T-helper 17 cell (primary cell): Measurements from ENCODE around the gene MUC5B. TPM values are rescaled to one million over a fixed set of nuclear protein-coding genes. Genes with fewer than 3 reads are reported as not detected.
"Not testable (repeated sequence)": the region's sequence is repeated elsewhere in the genome, so short reads cannot be mapped to it uniquely, and the experiment has no call there.

Source experiments
- ATAC-seq: fragments of 150-1000 bp; cut with Tn5 transposase; 2 replicates; pipeline ENCODE4 v1.10.0; 2021; ENCODE audit warnings: mild to moderate bottlenecking, moderate library complexity
- DNase-seq, 3 donors: peaks; one replicate each; pipeline versions ENCODE4 v3.0.0 to v3.0.0-alpha.2; 2020 to 2021
- H3K9me3 ChIP-seq: one replicate; pipeline ENCODE4 v1.7.0; 2013; ENCODE audit warnings: low read length, mild to moderate bottlenecking; ENCODE audit not compliant: control insufficient read depth, poor library complexity, severe bottlenecking
- H3K27ac Mint-ChIP-seq: one replicate; pipeline ENCODE4 v1.8.0; 2022; ENCODE audit warnings: mild to moderate bottlenecking, moderate library complexity, mixed read lengths
- H3K27me3 Mint-ChIP-seq: one replicate; pipeline ENCODE4 v1.8.0; 2022; ENCODE audit warnings: mixed read lengths
- H3K36me3 Mint-ChIP-seq: one replicate; pipeline ENCODE4 v1.8.0; 2022; ENCODE audit warnings: low read depth, mixed read lengths
- H3K4me1 Mint-ChIP-seq: one replicate; pipeline ENCODE4 v1.8.0; 2022; ENCODE audit warnings: mild to moderate bottlenecking, mixed read lengths
- H3K4me3 Mint-ChIP-seq: one replicate; pipeline ENCODE4 v1.8.0; 2022; ENCODE audit warnings: mild to moderate bottlenecking, moderate library complexity, mixed read lengths
- total RNA-seq, 4 donors: library from RNA in 2 of 4; stranded (reverse) in 2 of 4; gene quantifications; one replicate each; pipeline ENCODE4 v1.2.3 and lab custom pipeline; 2022 to 2026

MUC5B gene
- total RNA-seq, 2 donors from 2014 or later: not detected

DNA sequence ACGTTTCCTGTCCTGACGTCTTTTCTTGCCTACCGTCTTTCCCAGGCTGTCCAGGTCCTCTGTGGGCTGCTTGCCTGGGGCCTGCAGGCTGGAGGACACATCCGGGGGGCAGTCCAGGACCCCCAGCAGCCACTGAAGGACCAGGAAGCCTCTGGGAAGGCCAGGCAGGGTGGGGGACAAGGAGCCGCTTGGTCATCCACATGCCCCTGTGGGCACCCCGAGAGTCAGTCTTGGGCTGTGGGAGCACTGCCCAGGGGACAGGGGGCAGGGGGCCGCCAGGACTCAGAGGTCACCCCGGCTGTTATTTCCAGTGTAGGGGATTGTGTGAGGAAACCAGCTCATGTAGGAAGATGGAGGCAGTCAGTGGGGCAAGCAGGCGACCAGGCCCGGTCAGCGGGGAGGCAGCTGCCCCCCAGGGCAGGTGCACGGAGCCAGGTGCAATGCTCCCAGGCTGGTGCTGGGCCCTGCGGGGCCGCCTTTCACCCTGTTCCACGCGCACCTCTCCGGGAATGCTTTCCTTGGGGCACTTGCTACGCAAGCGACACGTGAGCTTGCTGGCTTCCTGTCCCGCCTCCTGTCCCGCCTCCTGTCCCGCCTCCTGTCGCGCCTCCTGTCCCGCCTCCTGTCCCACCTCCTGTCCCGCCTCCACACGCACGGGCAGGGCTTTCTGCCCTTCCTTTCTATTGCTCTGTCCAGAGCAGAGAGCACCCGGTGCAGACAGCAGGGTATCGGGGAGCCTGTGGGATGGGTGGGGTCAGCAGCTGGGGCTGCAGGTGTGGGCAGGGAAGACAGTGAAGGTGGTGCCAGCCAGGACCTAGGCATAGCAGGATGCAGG lies 39.5 kb downstream of the MUC5B start:
- Mint-ChIP-seq H3K4me1 (peaks cover 13% of the 10 kb centered on the region), H3K36me3 (no peaks in the 10 kb centered on the region), H3K4me3 (peak overlapping the region; percentile 91), H3K27ac (peak overlapping the region; percentile 59), H3K27me3 (no peaks in the 10 kb centered on the region)
- H3K9me3 ChIP-seq: no peaks in the 10 kb centered on the region
- peak; percentile 89 for ATAC-seq
- peak; percentile 75 to 78 (median 77) for DNase-seq

DNA sequence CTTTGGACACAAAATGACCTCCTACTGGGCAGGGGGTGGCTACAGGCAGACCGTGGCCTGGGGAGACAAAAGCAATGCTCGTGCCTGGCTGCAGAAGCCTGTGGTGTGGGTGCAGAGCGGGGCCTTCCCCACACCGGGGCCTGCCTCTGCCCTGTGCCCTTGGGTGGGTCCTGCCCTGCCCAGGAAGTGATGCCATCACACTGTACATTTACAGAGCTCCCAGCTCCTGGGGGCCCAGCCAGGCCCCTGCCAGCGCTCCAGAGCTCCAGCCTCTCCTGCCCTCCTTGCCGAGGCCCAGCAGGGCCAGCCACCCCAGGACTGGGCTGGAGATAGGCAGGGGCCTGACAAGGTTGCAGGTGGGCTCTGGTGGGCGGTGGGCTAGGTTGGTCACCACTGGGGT lies 40.1 kb downstream of the MUC5B start:
- Mint-ChIP-seq H3K4me1 (peaks cover 13% of the 10 kb centered on the region), H3K27me3 (no peaks in the 10 kb centered on the region), H3K4me3 (peak overlapping the region; percentile 91), H3K36me3 (no peaks in the 10 kb centered on the region), H3K27ac (peak overlapping the region; percentile 59)
- no peaks in the 10 kb centered on the region for H3K9me3 ChIP-seq
- peak; percentile 42 for ATAC-seq
- no peak for DNase-seq

DNA sequence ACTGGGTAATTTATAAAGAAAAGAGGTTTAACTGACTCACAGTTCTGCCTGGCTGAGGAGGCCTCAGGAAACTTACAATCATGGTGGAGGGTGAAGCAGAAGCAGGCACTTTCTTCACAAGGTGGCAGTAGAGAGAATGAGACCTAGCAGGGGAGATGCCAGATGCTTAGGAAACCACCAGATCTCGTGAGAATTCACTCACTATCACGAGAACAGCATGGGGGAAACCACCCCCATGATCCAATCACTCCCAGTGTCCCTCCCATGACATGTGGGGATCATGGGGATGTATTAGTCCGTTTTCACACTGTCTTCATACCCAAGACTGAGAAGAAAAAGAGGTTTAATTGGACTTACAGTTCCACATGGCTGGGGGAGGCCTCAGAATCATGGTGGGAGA lies 41.6 kb downstream of the MUC5B start:
- H3K4me3 Mint-ChIP-seq, DNase-seq, H3K27me3 Mint-ChIP-seq, H3K9me3 ChIP-seq, H3K27ac Mint-ChIP-seq, H3K36me3 Mint-ChIP-seq: not testable (repeated sequence)
- peak; percentile 51 for ATAC-seq
- H3K4me1 Mint-ChIP-seq: peaks cover 13% of the 10 kb centered on the region

DNA sequence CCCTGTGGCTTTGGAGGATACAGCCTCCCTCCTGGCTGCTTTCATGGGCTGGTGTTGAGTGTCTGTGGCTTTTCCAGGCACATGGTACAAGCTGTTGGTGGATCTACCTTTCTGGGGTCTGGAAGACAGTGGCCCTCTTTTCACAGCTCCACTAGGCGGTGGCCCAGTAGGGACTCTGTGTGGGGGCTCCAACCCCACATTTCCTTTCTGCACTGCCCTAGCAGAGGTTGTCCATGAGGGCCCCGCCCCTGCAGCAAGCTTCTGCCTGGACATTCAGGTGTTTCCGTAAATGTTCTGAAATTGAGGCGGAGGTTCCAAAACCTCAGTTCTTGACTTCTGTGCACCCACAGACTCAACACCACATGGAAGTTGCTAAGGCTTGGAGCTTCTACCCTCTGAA lies 42.6 kb downstream of the MUC5B start:
- not testable (repeated sequence) for H3K27me3 Mint-ChIP-seq, H3K9me3 ChIP-seq, H3K27ac Mint-ChIP-seq, H3K4me3 Mint-ChIP-seq, H3K36me3 Mint-ChIP-seq, ATAC-seq, DNase-seq
- peaks cover 12% of the 10 kb centered on the region for H3K4me1 Mint-ChIP-seq

DNA sequence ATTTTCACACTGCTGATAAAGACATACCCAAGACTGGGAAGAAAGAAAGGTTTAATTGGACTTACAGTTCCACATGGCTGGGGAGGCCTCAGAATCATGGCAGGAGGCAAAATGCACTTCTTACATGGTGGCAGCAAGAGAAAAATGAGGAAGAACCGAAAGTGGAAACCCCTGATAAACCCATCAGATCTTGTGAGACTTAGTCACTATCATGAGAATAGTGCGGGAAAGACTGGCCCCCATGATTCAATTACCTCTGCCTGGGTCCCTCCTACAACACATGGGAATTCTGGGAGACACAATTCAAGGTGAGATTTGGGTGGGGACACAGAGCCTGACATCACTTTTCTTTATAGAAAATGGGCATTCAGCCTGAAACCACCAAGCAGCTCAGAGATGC lies 44.1 kb downstream of the MUC5B start:
- not testable (repeated sequence) for DNase-seq, H3K27ac Mint-ChIP-seq, H3K27me3 Mint-ChIP-seq, H3K9me3 ChIP-seq, ATAC-seq, H3K4me3 Mint-ChIP-seq, H3K36me3 Mint-ChIP-seq
- H3K4me1 Mint-ChIP-seq: peaks cover 10% of the 10 kb centered on the region

DNA sequence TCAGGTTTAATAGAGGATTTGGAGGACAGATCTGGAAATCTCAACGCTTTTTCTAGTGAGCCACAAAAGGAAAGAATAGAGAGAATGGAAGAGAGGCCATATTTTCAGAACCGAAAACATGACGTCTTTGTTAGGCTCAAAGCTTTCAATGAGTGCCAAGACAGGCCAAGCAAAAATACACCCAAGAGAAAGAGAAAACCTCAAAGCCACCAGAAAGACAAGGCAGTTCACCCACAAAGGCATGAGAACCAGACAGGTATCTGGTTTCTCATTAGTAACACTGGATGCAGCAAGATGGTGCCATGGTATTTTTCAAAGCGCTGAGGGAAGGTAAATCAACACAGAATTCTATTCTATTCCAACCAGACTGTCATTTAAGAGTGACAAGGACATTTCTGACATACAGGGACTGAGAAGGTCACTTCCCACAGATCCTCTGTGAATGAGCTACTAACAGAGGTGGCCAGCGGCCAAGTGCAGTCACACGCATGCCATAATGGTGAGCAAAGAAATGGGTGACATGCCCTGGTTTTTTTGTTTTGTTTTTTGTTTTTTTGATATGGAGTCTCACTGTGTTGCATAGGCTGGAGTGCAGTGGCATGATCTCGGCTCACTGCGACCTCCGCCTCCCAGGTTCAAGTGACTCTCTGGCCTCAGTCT lies 44.7 kb downstream of the MUC5B start:
- H3K4me1 Mint-ChIP-seq: peaks cover 7% of the 10 kb centered on the region
- H3K27me3 Mint-ChIP-seq: no peaks in the 10 kb centered on the region
- H3K36me3 Mint-ChIP-seq: no peaks in the 10 kb centered on the region
- ATAC-seq (no peak), DNase-seq (no peak)
- no peak overlapping the region for H3K4me3 Mint-ChIP-seq
- no peaks in the 10 kb centered on the region for H3K9me3 ChIP-seq
- H3K27ac Mint-ChIP-seq: no peak overlapping the region

DNA sequence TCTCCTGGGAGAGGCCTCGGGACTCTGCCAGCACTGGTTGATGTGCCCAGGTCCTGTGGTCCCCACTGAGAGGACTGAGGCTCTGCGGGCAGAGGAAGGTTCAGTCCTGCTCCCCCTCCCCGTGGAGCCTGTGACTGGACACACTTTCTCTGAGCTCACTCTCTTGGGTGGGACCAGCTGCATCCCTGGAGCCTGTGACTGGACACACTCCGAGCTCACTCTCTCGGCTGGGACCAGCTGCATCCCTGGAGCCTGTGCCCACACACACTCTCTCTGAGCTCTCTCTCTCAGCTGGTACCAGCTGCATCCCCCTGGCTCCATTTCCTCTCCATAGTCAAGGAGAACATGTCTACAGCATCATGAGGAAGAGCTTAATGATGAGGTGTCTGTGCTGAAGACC lies 47.1 kb downstream of the MUC5B start:
- Mint-ChIP-seq H3K4me3 (no peak overlapping the region), H3K27me3 (no peaks in the 10 kb centered on the region), H3K4me1 (peaks cover 3% of the 10 kb centered on the region), H3K27ac (peak overlapping the region; percentile 66), H3K36me3 (no peaks in the 10 kb centered on the region)
- no peak for ATAC-seq
- no peaks in the 10 kb centered on the region for H3K9me3 ChIP-seq
- no peak for DNase-seq

DNA sequence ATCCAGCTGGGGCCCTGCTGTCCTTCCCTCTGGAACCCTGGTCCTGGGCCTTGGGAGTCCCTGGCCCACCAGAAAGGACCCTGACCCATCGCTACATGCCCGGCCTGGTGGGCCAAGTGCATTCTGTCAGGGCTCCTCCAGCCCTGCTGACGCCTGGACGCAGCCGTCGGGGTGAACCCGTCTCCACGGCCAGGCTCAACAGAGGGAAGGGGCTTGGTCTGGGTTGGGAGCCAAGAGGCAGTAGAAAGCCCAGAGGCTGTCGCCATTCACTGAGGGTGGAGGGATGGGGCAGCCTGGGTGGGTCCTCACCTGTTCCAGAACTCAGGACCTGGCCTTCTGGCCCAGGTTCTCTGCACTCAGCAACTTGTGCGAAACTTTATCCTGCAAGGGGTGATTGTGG lies 47.6 kb downstream of the MUC5B start:
- Mint-ChIP-seq H3K4me1 (peaks cover 3% of the 10 kb centered on the region), H3K27me3 (no peaks in the 10 kb centered on the region), H3K4me3 (no peak overlapping the region), H3K27ac (peak overlapping the region; percentile 66), H3K36me3 (no peaks in the 10 kb centered on the region)
- H3K9me3 ChIP-seq: no peaks in the 10 kb centered on the region
- no peak for DNase-seq
- ATAC-seq: no peak

DNA sequence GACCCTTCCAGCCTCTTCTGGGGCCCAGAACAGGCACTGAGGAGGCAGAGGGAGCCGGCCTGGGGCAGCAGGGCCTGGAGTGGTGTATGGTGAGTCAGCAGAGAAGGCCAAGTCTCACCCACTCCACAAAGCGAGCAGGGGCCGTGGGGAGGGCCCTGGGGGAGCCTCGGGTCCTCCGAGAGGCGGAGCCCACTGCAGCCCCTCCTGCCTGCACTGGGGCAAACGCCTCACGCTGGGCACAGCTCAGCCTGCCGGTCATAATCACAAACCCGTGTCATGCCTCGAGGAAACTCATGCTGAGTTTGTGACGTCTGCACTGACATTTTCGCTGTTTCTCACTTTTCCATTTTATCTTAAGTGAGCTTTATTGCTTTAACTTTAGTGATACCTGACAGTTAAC lies 48.1 kb downstream of the MUC5B start:
- H3K36me3 Mint-ChIP-seq: no peaks in the 10 kb centered on the region
- no peak overlapping the region for H3K27ac Mint-ChIP-seq
- DNase-seq (no peak), ATAC-seq (no peak)
- no peaks in the 10 kb centered on the region for H3K9me3 ChIP-seq
- no peaks in the 10 kb centered on the region for H3K27me3 Mint-ChIP-seq
- H3K4me3 Mint-ChIP-seq: no peak overlapping the region
- H3K4me1 Mint-ChIP-seq: peaks cover 3% of the 10 kb centered on the region

DNA sequence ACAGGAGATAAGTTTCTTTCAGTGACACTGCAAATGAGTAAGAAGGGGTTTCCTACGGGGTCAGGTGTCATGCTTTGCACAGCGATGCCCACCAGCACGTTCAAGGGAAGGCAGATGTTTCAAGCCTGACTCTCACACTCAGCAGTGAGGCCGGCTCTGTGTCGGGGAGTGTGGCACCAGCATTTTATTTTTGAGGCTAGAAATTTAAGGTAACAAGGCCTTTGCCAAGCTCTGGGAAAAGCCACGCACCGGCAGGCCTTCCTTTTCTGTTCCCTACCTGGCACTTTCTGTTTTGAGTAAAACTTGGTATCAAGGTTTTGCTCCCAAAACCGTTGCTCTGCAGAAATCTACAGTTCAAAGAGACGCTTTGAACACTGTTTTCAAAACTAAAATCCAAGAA lies 48.5 kb downstream of the MUC5B start:
- Mint-ChIP-seq H3K4me1 (peaks cover 3% of the 10 kb centered on the region), H3K36me3 (no peaks in the 10 kb centered on the region), H3K27ac (no peak overlapping the region), H3K4me3 (no peak overlapping the region), H3K27me3 (no peaks in the 10 kb centered on the region)
- no peaks in the 10 kb centered on the region for H3K9me3 ChIP-seq
- no peak for DNase-seq
- ATAC-seq: no peak

DNA sequence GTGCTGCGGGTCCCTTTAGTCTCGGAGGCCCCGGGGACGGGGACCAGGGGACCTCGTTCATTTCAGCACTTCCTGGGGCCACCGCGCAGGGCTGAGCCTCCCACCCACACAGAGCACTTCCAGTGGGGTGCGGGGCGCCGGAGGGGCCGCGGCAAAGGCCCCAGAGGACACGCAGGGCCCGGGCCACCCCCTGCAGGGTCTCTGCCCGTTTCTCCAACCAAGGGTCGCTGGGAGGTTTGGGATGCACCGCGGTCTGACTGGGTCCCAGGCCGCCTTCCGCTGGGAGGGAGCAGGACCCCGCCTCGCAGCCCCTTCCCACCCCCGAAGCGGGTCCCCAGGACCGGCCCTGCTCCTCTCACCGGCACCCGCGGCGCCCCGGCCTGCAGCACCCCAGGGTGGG lies 49.1 kb downstream of the MUC5B start:
- no peak for ATAC-seq

DNA sequence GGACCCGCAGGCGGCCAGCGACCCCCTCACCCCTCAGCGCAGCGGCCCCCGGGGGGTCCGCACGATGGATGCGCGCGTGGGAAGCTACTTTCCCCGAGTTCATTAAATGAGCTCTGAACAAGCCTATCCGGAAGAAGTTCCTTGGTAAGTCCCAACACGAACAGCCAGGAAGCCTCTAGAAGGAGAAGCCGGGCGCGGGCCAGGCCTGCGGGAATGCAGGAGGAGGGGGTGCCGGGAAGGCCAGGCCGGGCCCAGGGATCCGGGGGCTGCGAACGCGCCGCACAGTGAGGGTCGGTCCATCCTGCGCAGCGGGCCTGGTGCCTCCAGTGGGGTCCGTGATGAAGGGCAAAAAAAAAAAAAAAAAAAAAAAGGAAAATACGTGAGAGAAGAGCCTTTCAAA lies 49.7 kb downstream of the MUC5B start:
- ATAC-seq (no peak), DNase-seq (no peak)
- H3K4me3 Mint-ChIP-seq: no peak overlapping the region

More for the DNA sequence above, 49.1 kb downstream of the MUC5B start:
- no peaks in the 10 kb centered on the region for H3K27me3 Mint-ChIP-seq
- H3K4me3 Mint-ChIP-seq: no peak overlapping the region
- H3K36me3 Mint-ChIP-seq: no peaks in the 10 kb centered on the region
- peaks cover 3% of the 10 kb centered on the region for H3K4me1 Mint-ChIP-seq
- DNase-seq: no peak
- H3K9me3 ChIP-seq: no peaks in the 10 kb centered on the region
- no peak overlapping the region for H3K27ac Mint-ChIP-seq

DNA sequence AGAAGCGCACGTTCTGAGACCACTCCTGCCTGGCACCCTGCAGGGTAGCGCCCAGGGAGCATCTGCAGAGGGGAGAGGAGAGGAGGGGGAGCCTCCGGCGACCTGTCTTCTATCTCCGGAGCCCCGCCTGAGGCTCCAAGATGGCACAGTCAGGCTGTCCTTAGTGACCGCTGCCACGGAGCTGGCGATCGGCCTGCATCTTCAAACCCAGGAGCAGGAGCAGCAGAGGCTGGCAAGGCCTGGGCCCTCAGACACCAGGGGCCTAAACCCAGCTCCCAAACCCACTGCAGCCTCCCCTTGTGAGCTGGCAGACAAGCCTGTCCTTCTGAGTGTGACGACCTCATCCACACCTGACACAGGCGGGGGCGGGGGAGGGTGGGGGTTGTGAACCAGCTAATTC lies 51.6 kb downstream of the MUC5B start:
- Mint-ChIP-seq H3K4me3 (no peak overlapping the region), H3K36me3 (no peaks in the 10 kb centered on the region), H3K27ac (no peak overlapping the region), H3K4me1 (peaks cover 7% of the 10 kb centered on the region), H3K27me3 (no peaks in the 10 kb centered on the region)
- ATAC-seq (no peak), DNase-seq (no peak)
- no peaks in the 10 kb centered on the region for H3K9me3 ChIP-seq

More for the DNA sequence above, 49.7 kb downstream of the MUC5B start:
- no peaks in the 10 kb centered on the region for H3K9me3 ChIP-seq
- Mint-ChIP-seq H3K27ac (no peak overlapping the region), H3K36me3 (no peaks in the 10 kb centered on the region), H3K4me1 (peaks cover 2% of the 10 kb centered on the region), H3K27me3 (no peaks in the 10 kb centered on the region)

DNA sequence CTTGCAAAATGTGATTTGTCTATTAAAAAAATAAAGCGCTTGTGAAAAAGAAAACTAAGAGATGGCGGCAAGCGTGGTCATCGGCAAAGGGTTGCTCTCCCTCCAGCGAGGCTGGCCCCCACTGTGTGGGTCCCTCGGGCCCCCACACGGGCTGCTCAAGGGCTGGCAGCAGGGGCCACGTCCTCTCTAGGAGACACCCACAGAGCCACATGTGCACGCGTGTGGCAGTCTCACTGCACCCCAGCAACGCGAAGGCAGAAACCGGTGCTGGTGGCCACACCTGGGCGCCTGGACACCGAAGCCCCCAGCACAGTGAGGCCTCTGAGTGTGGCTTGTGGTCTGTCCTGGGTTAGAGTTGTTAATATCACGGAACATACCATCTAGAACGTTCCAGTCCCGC lies 52.2 kb downstream of the MUC5B start:
- DNase-seq: no peak
- Mint-ChIP-seq H3K4me1 (peaks cover 7% of the 10 kb centered on the region), H3K4me3 (no peak overlapping the region), H3K27me3 (no peaks in the 10 kb centered on the region), H3K36me3 (no peaks in the 10 kb centered on the region), H3K27ac (no peak overlapping the region)
- no peak for ATAC-seq
- no peaks in the 10 kb centered on the region for H3K9me3 ChIP-seq
